ENCODE data around the gene TEX14. TPM values are rescaled to one million over a fixed set of nuclear protein-coding genes. Genes with fewer than 3 reads are reported as not detected.

Gene TEX14
- total RNA-seq, 1 experiment from 2014 or later, result 0.55 TPM

GRCh38 chr17:58606934-58607333, 84.9 kb downstream of the TEX14 start:
- Histone ChIP-seq H3K79me2 (ENCODE audit: low read depth) (no peaks in the 10 kb centered on the region), H3K4me2 (no peak overlapping the region), H3K4me1 (replicated peaks; ENCODE audit: insufficient read depth) (no peaks in the 10 kb centered on the region), H3K4me3 (no peak overlapping the region), H3F3A (ENCODE audit: insufficient read depth, low read depth) (no peaks in the 10 kb centered on the region), H3K27ac (no peak overlapping the region), H3K27me3 (ENCODE audit: insufficient read depth, low read depth) (no peaks in the 10 kb centered on the region), H3K36me3 (ENCODE audit: low read depth) (no peaks in the 10 kb centered on the region), H2AFZ (no peak overlapping the region), H3K9me3 (ENCODE audit: insufficient read depth, low read depth) (no peaks in the 10 kb centered on the region), H3K9me2 (ENCODE audit: insufficient read depth) (no peaks in the 10 kb centered on the region), H4K20me1 (ENCODE audit: insufficient read depth) (no peaks in the 10 kb centered on the region)
- no peak for TF ChIP-seq EZH2 (IDR thresholded peaks at IDR 0.05; ENCODE audit: low read depth)
- TF ChIP-seq, protein P1, sequence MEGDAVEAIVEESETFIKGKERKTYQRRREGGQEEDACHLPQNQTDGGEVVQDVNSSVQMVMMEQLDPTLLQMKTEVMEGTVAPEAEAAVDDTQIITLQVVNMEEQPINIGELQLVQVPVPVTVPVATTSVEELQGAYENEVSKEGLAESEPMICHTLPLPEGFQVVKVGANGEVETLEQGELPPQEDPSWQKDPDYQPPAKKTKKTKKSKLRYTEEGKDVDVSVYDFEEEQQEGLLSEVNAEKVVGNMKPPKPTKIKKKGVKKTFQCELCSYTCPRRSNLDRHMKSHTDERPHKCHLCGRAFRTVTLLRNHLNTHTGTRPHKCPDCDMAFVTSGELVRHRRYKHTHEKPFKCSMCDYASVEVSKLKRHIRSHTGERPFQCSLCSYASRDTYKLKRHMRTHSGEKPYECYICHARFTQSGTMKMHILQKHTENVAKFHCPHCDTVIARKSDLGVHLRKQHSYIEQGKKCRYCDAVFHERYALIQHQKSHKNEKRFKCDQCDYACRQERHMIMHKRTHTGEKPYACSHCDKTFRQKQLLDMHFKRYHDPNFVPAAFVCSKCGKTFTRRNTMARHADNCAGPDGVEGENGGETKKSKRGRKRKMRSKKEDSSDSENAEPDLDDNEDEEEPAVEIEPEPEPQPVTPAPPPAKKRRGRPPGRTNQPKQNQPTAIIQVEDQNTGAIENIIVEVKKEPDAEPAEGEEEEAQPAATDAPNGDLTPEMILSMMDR (conservative IDR thresholded peaks at IDR 0.05), result no peak
- CTCF ChIA-PET, result interaction anchor here (0.6 kb wide), 1 partner anchor 398 kb away, joined by 3 read pairs; no protein-coding TSS in a partner anchor
- BruUV-seq (replicated peaks), result no TSS peak
- intact Hi-C loops (cut with micrococcal nuclease; ENCODE audit: unreplicated experiment), result no loop called here
- POLR2A ChIA-PET (ENCODE audit: unreplicated experiment), result interaction anchor here (0.6 to 0.7 kb wide), 2 partner anchors 97 to 373 kb away, joined by 3 read pairs; no protein-coding TSS in a partner anchor
- DNase-seq, result no peak

DNA sequence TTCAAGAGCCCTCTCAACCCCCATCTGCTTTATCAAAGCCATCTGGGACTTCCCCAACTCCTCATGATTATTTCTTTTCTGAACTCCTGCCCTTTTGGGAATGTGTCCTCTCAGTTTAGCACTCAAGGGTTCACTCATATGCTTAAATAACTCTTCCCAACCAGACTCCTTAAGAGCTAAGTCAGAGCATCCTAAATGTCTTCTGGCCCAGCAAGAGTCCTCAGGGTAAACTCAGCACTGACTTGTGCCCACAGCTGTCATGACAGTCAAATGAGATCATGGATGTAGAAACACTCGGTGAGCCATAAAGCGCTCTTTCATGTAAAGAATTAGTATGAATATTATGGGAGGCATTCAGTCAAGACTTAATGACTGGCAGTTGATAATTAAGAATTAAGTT, 85.9 kb downstream of the TEX14 start:
- Histone ChIP-seq H4K20me1 (ENCODE audit: insufficient read depth) (no peaks in the 10 kb centered on the region), H3K27ac (no peak overlapping the region), H3K27me3 (ENCODE audit: insufficient read depth, low read depth) (no peaks in the 10 kb centered on the region), H3K4me3 (no peak overlapping the region), H3K79me2 (ENCODE audit: low read depth) (no peaks in the 10 kb centered on the region), H3K4me2 (no peak overlapping the region), H3K4me1 (replicated peaks; ENCODE audit: insufficient read depth) (no peaks in the 10 kb centered on the region), H3K9me3 (ENCODE audit: insufficient read depth, low read depth) (no peaks in the 10 kb centered on the region), H3K36me3 (ENCODE audit: low read depth) (no peaks in the 10 kb centered on the region), H2AFZ (no peak overlapping the region), H3F3A (ENCODE audit: insufficient read depth, low read depth) (no peaks in the 10 kb centered on the region), H3K9me2 (ENCODE audit: insufficient read depth) (no peaks in the 10 kb centered on the region)
- ChIA-PET POLR2A (ENCODE audit: unreplicated experiment) (interaction anchor here (0.6 kb wide), 1 partner anchor 208 kb away, joined by 4 read pairs; no protein-coding TSS in a partner anchor), CTCF (no interaction called here)
- BruUV-seq (replicated peaks), result no TSS peak
- no peak for DNase-seq
- TF ChIP-seq EZH2 (IDR thresholded peaks at IDR 0.05; ENCODE audit: low read depth), result no peak
- TF ChIP-seq, protein P1 (conservative IDR thresholded peaks at IDR 0.05), result no peak
- intact Hi-C loops (cut with micrococcal nuclease; ENCODE audit: unreplicated experiment), result no loop called here

GRCh38 chr17:58605470-58605869, 86.4 kb downstream of the TEX14 start:
- no TSS peak for BruUV-seq (replicated peaks)
- H3K27me3 ChIP-seq (ENCODE audit: insufficient read depth, low read depth), result no peaks in the 10 kb centered on the region
- CTCF ChIA-PET, result no interaction called here
- no peaks in the 10 kb centered on the region for H3K9me3 ChIP-seq (ENCODE audit: insufficient read depth, low read depth)
- H3K36me3 ChIP-seq (ENCODE audit: low read depth), result no peaks in the 10 kb centered on the region
- POLR2A ChIA-PET (ENCODE audit: unreplicated experiment), result interaction anchor here (0.6 kb wide), 1 partner anchor 208 kb away, joined by 4 read pairs; no protein-coding TSS in a partner anchor
- H3F3A ChIP-seq (ENCODE audit: insufficient read depth, low read depth), result no peaks in the 10 kb centered on the region
- H3K79me2 ChIP-seq (ENCODE audit: low read depth), result no peaks in the 10 kb centered on the region
- no peaks in the 10 kb centered on the region for H4K20me1 ChIP-seq (ENCODE audit: insufficient read depth)
- intact Hi-C loops (cut with micrococcal nuclease; ENCODE audit: unreplicated experiment), result no loop called here
- no peak overlapping the region for H3K4me2 ChIP-seq
- H3K4me1 ChIP-seq (replicated peaks; ENCODE audit: insufficient read depth), result no peaks in the 10 kb centered on the region
- DNase-seq, result no peak
- no peak overlapping the region for H3K4me3 ChIP-seq
- TF ChIP-seq, protein P1 (conservative IDR thresholded peaks at IDR 0.05), result no peak
- TF ChIP-seq EZH2 (IDR thresholded peaks at IDR 0.05; ENCODE audit: low read depth), result no peak
- no peak overlapping the region for H3K27ac ChIP-seq
- no peak overlapping the region for H2AFZ ChIP-seq
- H3K9me2 ChIP-seq (ENCODE audit: insufficient read depth), result no peaks in the 10 kb centered on the region

Measured in PC-9 (cell line).